WTC11 (cell line): ENCODE results near the gene RGS6. TPM values are rescaled to one million over a fixed set of nuclear protein-coding genes. Genes with fewer than 3 reads are reported as not detected.

Experiments
- ATAC-seq: fragments of 200-7000 bp; cut with Tn5 transposase; 2 replicates; pipeline ENCODE4 v1.10.0; 2021; ENCODE audit warnings: mild to moderate bottlenecking, moderate library complexity
- CTCF ChIA-PET: fragments of 300-600 bp; sonication (Branson Sonifier 250); formaldehyde crosslinking; loops from one replicate; lab custom pipeline; 2021; ENCODE audit warnings: antibody characterized with exemption; lab: Charles Lee
- POLR2A ChIA-PET: fragments of 350-600 bp; sonication (Branson Sonifier 250); formaldehyde crosslinking; loops from one replicate; lab custom pipeline; 2021; ENCODE audit warnings: antibody characterized with exemption; lab: Charles Lee
- DNase-seq: peaks from one replicate; pipeline ENCODE4 v3.0.0; 2021; ENCODE audit warnings: low spot score
- H3K27ac Mint-ChIP-seq: 2 replicates; pipeline ENCODE4 v1.8.0; 2021; ENCODE audit warnings: mixed read lengths
- H3K27me3 Mint-ChIP-seq: 2 replicates; pipeline ENCODE4 v1.8.0; 2021; ENCODE audit warnings: low read depth, mild to moderate bottlenecking, moderate library complexity, mixed read lengths
- H3K36me3 Mint-ChIP-seq: 2 replicates; pipeline ENCODE4 v1.8.0; 2021; ENCODE audit warnings: mixed read lengths
- H3K4me1 Mint-ChIP-seq: 2 replicates; pipeline ENCODE4 v1.8.0; 2022; ENCODE audit warnings: mixed read lengths
- H3K4me3 Mint-ChIP-seq: 2 replicates; pipeline ENCODE4 v1.8.0; 2021; ENCODE audit warnings: mild to moderate bottlenecking, moderate library complexity, mixed read lengths
- H3K9me3 Mint-ChIP-seq: 2 replicates; pipeline ENCODE4 v1.8.0; 2021; ENCODE audit warnings: mixed read lengths
- ATF1 ChIP-seq: sonication (generic); formaldehyde crosslinking; IDR thresholded peaks from 2 replicates; pipeline ENCODE4 v1.8.1; 2023; ENCODE audit warnings: mild to moderate bottlenecking, moderate library complexity, missing genetic modification reagents
- CBFB ChIP-seq: sonication (generic); formaldehyde crosslinking; IDR thresholded peaks from 2 replicates; pipeline ENCODE4 v1.8.1; 2022; ENCODE audit warnings: mild to moderate bottlenecking, low read depth, missing genetic modification reagents
- FOXP1 ChIP-seq: sonication (generic); formaldehyde crosslinking; IDR thresholded peaks from 2 replicates; pipeline ENCODE4 v1.8.0; 2022; ENCODE audit warnings: missing genetic modification reagents, mild to moderate bottlenecking, moderate library complexity, borderline replicate concordance
- NFATC4 ChIP-seq: fragments of 250-450 bp; sonication (Bioruptor Pico); IDR thresholded peaks from 2 replicates; pipeline ENCODE4 v1.9.0; 2021; ENCODE audit warnings: mild to moderate bottlenecking
- NR3C1 ChIP-seq: sonication (generic); formaldehyde crosslinking; conservative IDR thresholded peaks from 2 replicates; pipeline ENCODE4 v1.8.1; 2023; ENCODE audit warnings: low read depth, mild to moderate bottlenecking, missing genetic modification reagents
- RORB ChIP-seq: fragments of 250-450 bp; sonication (Bioruptor Pico); IDR thresholded peaks from 2 replicates; pipeline ENCODE4 v1.9.0; 2021; ENCODE audit warnings: mild to moderate bottlenecking
- SMAD3 ChIP-seq: sonication (generic); formaldehyde crosslinking; IDR thresholded peaks from 2 replicates; pipeline ENCODE4 v1.8.0; 2022; ENCODE audit warnings: missing genetic modification reagents, mild to moderate bottlenecking, borderline replicate concordance
- TEAD1 ChIP-seq: sonication (generic); formaldehyde crosslinking; IDR thresholded peaks from 2 replicates; pipeline ENCODE4 v1.8.0; 2022; ENCODE audit warnings: mild to moderate bottlenecking, missing genetic modification reagents
- TEAD4 ChIP-seq: sonication (generic); formaldehyde crosslinking; IDR thresholded peaks from 2 replicates; pipeline ENCODE4 v1.8.0; 2022; ENCODE audit warnings: mild to moderate bottlenecking, missing genetic modification reagents
- ZBTB21 ChIP-seq: sonication (generic); formaldehyde crosslinking; IDR thresholded peaks from 2 replicates; pipeline ENCODE4 v1.8.1; 2023; ENCODE audit warnings: mild to moderate bottlenecking, missing genetic modification reagents, borderline replicate concordance
- ZNF219 ChIP-seq: sonication (generic); formaldehyde crosslinking; IDR thresholded peaks from 2 replicates; pipeline ENCODE4 v1.8.0; 2023; ENCODE audit warnings: missing genetic modification reagents, mild to moderate bottlenecking, borderline replicate concordance
- ZNF317 ChIP-seq: sonication (generic); formaldehyde crosslinking; IDR thresholded peaks from 2 replicates; pipeline ENCODE4 v1.8.1; 2023; ENCODE audit warnings: low read depth, mild to moderate bottlenecking, moderate library complexity, missing genetic modification reagents, borderline replicate concordance
- ZNF671 ChIP-seq: fragments of 250-450 bp; sonication (Bioruptor Pico); IDR thresholded peaks from 2 replicates; pipeline ENCODE4 v1.8.0; 2021; ENCODE audit warnings: mild to moderate bottlenecking
- total RNA-seq: library from RNA; stranded (reverse); gene quantifications from 3 replicates; pipeline ENCODE4 v1.2.3, GENCODE V29; 2021
- TF ChIP-seq, protein P1 (sequence below): sonication (generic); formaldehyde crosslinking; IDR thresholded peaks from 2 replicates; pipeline ENCODE4 v1.8.1; 2023; ENCODE audit warnings: mild to moderate bottlenecking, missing genetic modification reagents
- TF ChIP-seq, protein P2 (sequence below): sonication (generic); formaldehyde crosslinking; IDR thresholded peaks from 2 replicates; pipeline ENCODE4 v1.8.0; 2022; ENCODE audit warnings: mild to moderate bottlenecking, missing genetic modification reagents
- TF ChIP-seq, protein P3 (sequence below): fragments of 250-450 bp; sonication (Bioruptor Pico); conservative IDR thresholded peaks from 2 replicates; pipeline ENCODE4 v1.9.0; 2021; ENCODE audit warnings: mild to moderate bottlenecking
- TF ChIP-seq, protein P4 (sequence below): sonication (generic); formaldehyde crosslinking; IDR thresholded peaks from 2 replicates; pipeline ENCODE4 v1.8.0; 2022; ENCODE audit warnings: mild to moderate bottlenecking, missing genetic modification reagents
- TF ChIP-seq, protein P5 (sequence below): sonication (generic); formaldehyde crosslinking; IDR thresholded peaks from 2 replicates; pipeline ENCODE4 v1.8.0; 2022; ENCODE audit warnings: mild to moderate bottlenecking, missing genetic modification reagents
- TF ChIP-seq, protein P6 (sequence below): fragments of 250-450 bp; sonication (Bioruptor Pico); IDR thresholded peaks from 2 replicates; pipeline ENCODE4 v1.8.0; 2021; ENCODE audit warnings: mild to moderate bottlenecking

The RGS6 gene
- total RNA-seq, 1 experiment from 2014 or later, result 1.0 TPM

DNA sequence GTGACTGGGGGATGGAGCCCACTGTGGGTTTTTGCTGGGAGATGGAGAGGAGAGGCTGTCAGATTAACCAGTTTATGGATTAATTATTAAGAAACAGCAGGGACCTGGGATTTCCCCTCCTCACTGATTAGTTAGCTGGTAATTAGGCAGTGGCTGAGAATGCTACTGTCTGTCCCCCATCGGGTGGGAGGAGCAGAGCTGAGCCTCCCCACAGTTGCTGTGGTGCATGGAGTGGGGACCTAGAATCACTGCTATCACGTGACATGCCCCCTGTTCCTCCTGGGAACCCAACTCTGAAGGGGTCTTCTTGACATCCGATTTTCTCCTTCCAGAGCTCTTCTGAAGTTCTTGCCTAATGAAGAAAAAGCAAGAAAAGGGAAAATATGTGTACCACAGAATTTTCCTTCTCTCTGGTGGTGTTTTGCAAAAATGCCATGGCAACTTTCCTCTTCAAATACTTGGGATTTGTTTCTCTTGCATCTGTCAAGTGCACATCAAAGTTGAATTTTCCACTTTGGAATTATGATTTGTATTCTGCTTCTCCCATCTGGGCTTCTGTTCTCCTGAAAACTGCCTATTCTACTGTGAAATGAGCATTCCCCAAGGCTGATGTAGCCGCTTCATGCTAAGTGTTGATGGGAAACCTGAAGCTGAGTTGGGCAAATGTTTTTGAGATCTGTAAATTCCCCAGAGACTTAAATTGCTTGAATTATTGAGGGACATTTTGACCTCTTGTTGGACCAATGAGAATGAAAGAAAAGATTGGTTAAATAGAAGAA, 264.2 kb downstream of the RGS6 start (continued):
- TF ChIP-seq NR3C1 (CRISPR knock-in tag), result no peak
- TF ChIP-seq, protein P1, sequence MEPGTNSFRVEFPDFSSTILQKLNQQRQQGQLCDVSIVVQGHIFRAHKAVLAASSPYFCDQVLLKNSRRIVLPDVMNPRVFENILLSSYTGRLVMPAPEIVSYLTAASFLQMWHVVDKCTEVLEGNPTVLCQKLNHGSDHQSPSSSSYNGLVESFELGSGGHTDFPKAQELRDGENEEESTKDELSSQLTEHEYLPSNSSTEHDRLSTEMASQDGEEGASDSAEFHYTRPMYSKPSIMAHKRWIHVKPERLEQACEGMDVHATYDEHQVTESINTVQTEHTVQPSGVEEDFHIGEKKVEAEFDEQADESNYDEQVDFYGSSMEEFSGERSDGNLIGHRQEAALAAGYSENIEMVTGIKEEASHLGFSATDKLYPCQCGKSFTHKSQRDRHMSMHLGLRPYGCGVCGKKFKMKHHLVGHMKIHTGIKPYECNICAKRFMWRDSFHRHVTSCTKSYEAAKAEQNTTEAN (CRISPR knock-in tag), result no peak
- TF ChIP-seq CBFB (CRISPR knock-in tag), result no peak
- TF ChIP-seq, protein P2, sequence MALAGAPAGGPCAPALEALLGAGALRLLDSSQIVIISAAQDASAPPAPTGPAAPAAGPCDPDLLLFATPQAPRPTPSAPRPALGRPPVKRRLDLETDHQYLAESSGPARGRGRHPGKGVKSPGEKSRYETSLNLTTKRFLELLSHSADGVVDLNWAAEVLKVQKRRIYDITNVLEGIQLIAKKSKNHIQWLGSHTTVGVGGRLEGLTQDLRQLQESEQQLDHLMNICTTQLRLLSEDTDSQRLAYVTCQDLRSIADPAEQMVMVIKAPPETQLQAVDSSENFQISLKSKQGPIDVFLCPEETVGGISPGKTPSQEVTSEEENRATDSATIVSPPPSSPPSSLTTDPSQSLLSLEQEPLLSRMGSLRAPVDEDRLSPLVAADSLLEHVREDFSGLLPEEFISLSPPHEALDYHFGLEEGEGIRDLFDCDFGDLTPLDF (CRISPR knock-in tag), result no peak
- TF ChIP-seq ZNF671, result no peak

DNA sequence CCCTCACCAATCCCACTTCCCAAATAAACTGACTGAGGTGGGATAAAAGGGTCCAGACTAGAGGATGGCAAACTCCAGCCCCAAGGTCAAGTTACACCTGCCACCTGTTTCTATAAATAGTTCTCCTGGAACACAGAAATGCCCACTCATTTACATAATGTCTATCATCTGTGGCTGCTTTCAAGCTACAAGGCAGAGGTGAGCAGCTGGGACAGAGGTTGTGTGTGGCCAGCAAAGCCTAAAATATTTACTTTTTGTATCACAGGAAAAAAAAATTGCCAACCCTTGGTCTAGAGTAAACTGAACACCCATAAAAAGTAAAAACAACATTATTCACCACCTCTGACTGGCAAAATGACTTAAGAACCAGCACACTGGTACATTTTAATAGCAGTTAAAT, 269.4 kb downstream of the RGS6 start:
- Mint-ChIP-seq H3K4me3 (no peak overlapping the region), H3K27ac (no peak overlapping the region), H3K36me3 (no peaks in the 10 kb centered on the region), H3K4me1 (0 out of 2 replicates have a peak, but pooled peaks cover 6% of the 10 kb centered on the region)
- no peak for DNase-seq
- ATAC-seq, result no peak
- TF ChIP-seq, protein P3, sequence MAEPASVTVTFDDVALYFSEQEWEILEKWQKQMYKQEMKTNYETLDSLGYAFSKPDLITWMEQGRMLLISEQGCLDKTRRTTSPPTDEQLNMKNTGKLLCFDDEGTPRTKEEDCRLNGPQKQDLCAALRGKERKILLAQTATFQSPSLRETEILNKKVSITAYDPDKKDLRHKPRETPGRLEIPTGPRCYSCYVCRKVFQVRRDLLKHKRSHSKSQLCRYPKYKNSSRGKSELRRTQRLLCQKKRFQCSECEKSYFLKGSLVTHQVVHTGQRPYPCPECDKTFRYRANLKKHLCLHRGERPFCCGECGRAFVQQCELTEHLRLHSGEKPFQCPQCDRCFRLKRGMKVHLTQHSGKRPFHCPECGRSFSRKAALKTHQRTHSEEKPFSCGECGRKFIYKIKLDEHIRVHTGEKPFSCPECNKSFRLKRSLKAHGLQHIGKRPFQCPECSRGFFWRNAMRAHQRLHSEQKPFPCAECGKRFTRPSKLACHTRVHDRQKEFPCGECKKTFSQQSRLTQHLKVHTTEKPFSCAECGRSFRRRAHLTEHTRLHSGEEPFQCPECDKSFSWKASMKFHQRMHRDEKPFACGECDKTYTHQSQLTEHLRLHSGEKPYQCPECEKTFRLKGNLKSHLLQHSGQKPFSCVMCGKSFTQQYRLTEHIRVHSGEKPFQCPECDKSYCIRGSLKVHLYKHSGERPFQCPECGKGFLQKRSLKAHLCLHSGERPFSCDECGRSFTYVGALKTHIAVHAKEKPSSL (CRISPR knock-in tag), result no peak
- TF ChIP-seq FOXP1 (CRISPR knock-in tag), result no peak
- no peak for TF ChIP-seq SMAD3 (CRISPR knock-in tag)
- TF ChIP-seq, protein P4, sequence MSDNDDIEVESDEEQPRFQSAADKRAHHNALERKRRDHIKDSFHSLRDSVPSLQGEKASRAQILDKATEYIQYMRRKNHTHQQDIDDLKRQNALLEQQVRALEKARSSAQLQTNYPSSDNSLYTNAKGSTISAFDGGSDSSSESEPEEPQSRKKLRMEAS (CRISPR knock-in tag), result no peak
- TF ChIP-seq, protein P5, sequence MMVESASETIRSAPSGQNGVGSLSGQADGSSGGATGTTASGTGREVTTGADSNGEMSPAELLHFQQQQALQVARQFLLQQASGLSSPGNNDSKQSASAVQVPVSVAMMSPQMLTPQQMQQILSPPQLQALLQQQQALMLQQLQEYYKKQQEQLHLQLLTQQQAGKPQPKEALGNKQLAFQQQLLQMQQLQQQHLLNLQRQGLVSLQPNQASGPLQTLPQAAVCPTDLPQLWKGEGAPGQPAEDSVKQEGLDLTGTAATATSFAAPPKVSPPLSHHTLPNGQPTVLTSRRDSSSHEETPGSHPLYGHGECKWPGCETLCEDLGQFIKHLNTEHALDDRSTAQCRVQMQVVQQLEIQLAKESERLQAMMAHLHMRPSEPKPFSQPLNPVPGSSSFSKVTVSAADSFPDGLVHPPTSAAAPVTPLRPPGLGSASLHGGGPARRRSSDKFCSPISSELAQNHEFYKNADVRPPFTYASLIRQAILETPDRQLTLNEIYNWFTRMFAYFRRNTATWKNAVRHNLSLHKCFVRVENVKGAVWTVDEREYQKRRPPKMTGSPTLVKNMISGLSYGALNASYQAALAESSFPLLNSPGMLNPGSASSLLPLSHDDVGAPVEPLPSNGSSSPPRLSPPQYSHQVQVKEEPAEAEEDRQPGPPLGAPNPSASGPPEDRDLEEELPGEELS (CRISPR knock-in tag), result no peak
- TF ChIP-seq, protein P6, sequence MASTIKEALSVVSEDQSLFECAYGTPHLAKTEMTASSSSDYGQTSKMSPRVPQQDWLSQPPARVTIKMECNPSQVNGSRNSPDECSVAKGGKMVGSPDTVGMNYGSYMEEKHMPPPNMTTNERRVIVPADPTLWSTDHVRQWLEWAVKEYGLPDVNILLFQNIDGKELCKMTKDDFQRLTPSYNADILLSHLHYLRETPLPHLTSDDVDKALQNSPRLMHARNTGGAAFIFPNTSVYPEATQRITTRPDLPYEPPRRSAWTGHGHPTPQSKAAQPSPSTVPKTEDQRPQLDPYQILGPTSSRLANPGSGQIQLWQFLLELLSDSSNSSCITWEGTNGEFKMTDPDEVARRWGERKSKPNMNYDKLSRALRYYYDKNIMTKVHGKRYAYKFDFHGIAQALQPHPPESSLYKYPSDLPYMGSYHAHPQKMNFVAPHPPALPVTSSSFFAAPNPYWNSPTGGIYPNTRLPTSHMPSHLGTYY (CRISPR knock-in tag), result no peak
- no peak for TF ChIP-seq ZNF317 (CRISPR knock-in tag)
- no peak for TF ChIP-seq ZBTB21 (CRISPR knock-in tag)
- no peak for TF ChIP-seq NR3C1 (CRISPR knock-in tag)
- no peak for TF ChIP-seq TEAD1 (CRISPR knock-in tag)
- no peak for TF ChIP-seq ATF1 (CRISPR knock-in tag)
- TF ChIP-seq RORB, result no peak
- TF ChIP-seq NFATC4, result no peak
- no peak for TF ChIP-seq TEAD4 (CRISPR knock-in tag)
- TF ChIP-seq ZNF219, result no peak
- TF ChIP-seq, all 79 proteins: peak for 0
- CTCF ChIA-PET, result no interaction called here
- no peaks in the 10 kb centered on the region for H3K27me3 Mint-ChIP-seq
- POLR2A ChIA-PET, result no interaction called here
- peaks cover 22% of the 10 kb centered on the region for H3K9me3 Mint-ChIP-seq
